Astrocyte (in vitro differentiated cells and primary cell): ENCODE results near the gene FSTL3.

Source experiments
- CTCF ChIP-seq: IDR thresholded peaks from 2 replicates; pipeline ENCODE4 v1.5.1; 2011; ENCODE audit warnings: low read depth, mild to moderate bottlenecking, inconsistent platforms, low read length, moderate library complexity; ENCODE audit not compliant: insufficient read depth
- EZH2 ChIP-seq: IDR thresholded peaks from 2 replicates; pipeline ENCODE4 v1.6.1; 2012; ENCODE audit warnings: mild to moderate bottlenecking, low read length, inconsistent platforms; ENCODE audit not compliant: insufficient read depth

- TF ChIP-seq CTCF (no peak), EZH2 (no peak)
Measured at GRCh38 chr19:638906-639252, 37.3 kb upstream of the FSTL3 start.
